Measurements from ENCODE around the gene AXIN1.
"Not testable (repeated sequence)": the region's sequence is repeated elsewhere in the genome, so short reads cannot be mapped to it uniquely, and the experiment has no call there.

AXIN1 gene

DNA sequence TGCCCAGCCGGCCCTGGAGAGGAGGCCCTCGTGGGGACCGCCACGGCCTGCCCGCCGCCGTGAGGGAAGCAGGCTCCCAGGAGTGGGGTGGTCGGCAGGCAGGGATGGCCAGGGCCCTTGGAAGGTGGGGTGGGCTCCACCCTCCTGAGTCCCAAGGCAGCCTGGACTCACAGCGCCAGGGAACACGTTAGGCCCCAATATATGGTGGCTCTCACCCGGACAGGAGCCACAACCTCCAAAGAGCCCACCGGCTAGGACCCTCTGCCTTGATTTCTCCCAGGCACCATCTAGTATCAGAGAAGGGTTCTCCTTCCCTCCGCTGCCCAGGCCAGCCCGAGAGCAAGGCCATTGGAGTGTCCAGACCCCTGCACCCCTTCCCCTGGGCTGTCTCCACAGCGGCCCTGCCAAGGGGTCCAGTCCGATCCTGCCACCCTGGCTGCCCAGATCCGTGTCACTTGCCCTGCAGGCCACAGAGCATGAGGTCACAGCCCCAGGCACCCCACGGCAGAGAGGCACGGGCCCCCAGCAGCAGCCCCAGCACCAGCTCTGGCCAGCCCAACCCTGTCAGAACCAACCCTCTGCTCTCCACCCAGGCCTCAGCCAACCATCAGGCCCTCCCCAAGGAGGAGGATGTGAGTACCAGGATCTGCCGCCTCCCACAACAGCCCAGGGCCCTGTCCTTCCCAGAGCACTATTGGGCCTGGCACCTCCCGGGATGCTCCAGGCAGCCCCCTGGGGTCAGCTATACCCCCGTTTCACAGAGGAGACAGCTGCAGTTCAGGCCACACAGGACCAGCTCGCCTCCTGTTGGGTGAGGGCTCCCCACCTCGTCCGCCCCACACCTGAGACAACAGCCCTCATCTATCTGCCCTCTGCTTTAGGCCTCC, 1.1 kb upstream of the AXIN1 start:
- TF ChIP-seq, protein P1, sequence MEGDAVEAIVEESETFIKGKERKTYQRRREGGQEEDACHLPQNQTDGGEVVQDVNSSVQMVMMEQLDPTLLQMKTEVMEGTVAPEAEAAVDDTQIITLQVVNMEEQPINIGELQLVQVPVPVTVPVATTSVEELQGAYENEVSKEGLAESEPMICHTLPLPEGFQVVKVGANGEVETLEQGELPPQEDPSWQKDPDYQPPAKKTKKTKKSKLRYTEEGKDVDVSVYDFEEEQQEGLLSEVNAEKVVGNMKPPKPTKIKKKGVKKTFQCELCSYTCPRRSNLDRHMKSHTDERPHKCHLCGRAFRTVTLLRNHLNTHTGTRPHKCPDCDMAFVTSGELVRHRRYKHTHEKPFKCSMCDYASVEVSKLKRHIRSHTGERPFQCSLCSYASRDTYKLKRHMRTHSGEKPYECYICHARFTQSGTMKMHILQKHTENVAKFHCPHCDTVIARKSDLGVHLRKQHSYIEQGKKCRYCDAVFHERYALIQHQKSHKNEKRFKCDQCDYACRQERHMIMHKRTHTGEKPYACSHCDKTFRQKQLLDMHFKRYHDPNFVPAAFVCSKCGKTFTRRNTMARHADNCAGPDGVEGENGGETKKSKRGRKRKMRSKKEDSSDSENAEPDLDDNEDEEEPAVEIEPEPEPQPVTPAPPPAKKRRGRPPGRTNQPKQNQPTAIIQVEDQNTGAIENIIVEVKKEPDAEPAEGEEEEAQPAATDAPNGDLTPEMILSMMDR (IDR thresholded peaks at IDR 0.05; ENCODE audit: control extremely low read depth, extremely low read depth, low read depth, missing control alignments) = no peak
- no peak for DNase-seq (ENCODE audit: extremely low spot score)
- POLR2A ChIA-PET = interaction anchor here (0.6 to 1.5 kb wide), 3 partner anchors 12 to 139 kb away, joined by 3 to 6 read pairs (median 4); no protein-coding TSS in a partner anchor
- CTCF ChIA-PET = interaction anchor here (0.6 to 2.4 kb wide), 3 partner anchors 125 to 246 kb away, joined by 3 to 6 read pairs (median 3); partner anchors contain the start of gene LUC7L

DNA sequence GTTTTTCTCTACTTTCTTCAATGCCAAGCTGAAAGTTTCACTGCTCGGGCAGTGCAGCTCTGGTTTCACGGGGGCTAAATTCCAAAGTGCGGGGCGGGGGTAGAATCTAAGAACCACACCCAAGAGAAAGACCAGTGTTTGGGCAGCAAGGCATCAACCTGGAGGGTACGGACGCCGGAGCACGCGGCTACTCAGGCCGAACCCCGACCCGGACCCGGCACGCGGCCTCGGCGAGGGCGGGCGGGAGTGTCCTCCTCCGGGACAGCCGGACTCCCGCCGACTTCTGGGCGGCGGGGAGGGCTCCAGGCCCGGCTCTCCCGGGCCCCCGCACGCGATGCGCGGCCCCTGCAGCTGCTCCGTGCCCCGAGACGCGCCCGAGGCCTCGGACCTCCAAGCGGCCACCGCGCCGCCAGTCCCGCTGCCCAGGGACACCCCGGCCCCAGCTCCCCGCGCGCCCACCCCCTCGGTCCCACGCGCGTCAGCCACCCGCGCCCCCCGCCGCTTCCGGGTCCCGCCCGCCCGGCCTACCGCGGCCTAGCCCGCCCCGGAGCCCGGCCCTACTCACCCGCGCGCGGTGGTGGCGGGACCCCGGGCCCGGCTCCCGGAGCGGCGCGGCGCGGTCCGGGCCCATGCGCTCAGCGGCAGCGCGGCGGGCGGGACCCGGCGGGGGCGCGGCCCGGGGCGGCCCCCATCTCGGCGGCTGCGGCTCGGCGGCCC, 561 bp downstream of the AXIN1 start:
- TF ChIP-seq, protein P1 (IDR thresholded peaks at IDR 0.05; ENCODE audit: control extremely low read depth, extremely low read depth, low read depth, missing control alignments) = no peak
- DNase-seq (ENCODE audit: extremely low spot score) = no peak
- ChIA-PET POLR2A (interaction anchor here (0.6 to 1.5 kb wide), 2 partner anchors 14 to 1625 kb away, joined by 6 read pairs; no protein-coding TSS in a partner anchor), CTCF (interaction anchor here (0.9 to 4.2 kb wide), 5 partner anchors 9 to 255 kb away, joined by 3 to 18 read pairs (median 5); partner anchors contain the start of genes FAM234A and LUC7L)

DNA sequence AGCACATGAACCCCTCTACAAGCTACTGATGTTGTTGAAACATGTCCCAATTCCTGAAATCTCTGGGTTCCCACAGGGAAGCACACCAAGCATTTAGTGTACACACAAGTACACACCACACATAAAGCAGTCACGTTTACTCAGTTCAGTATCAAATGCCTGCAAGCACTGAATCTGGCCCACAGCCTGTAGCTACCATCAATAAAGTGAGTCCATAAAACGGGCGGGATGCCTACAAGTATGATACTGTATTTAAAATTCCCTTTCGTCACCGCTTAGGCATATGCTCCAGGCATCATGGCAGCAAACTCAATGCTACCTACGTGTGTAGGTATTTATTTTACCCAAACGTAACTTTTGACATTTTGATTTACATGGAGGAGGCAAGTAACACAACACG, 2.3 kb downstream of the AXIN1 start:
- DNase-seq (ENCODE audit: extremely low spot score) = no peak
- TF ChIP-seq, protein P1 (IDR thresholded peaks at IDR 0.05; ENCODE audit: control extremely low read depth, extremely low read depth, low read depth, missing control alignments) = no peak
- POLR2A ChIA-PET = interaction anchor here (0.7 kb wide), 1 partner anchor 50 kb away, joined by 3 read pairs; no protein-coding TSS in a partner anchor
- CTCF ChIA-PET = interaction anchor here (0.9 to 4.2 kb wide), 6 partner anchors 9 to 285 kb away, joined by 3 to 18 read pairs (median 7); no protein-coding TSS in a partner anchor

DNA sequence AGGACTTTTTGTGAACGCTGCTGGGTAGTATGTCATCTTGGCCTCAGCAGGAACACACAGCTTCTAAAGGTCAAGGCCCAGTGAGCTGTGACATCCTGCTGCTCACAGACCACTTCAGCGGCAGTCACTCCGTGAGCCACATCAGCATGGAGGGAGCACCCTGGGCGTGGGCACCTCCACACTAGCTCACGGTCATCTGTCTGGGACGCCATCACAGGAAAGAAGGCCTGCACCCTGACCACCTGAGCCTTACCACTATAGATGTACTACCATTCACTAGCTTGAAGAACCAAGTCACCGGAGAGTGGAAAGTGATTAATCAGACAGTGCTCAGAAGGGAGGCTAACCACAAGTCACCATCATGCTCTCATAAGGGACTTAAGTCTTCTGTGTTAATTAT, 3.3 kb downstream of the AXIN1 start:
- TF ChIP-seq, protein P1 (IDR thresholded peaks at IDR 0.05; ENCODE audit: control extremely low read depth, extremely low read depth, low read depth, missing control alignments) = no peak
- ChIA-PET POLR2A (interaction anchor here (0.6 to 0.7 kb wide), 3 partner anchors 51 to 55 kb away, joined by 3 to 6 read pairs (median 3); no protein-coding TSS in a partner anchor), CTCF (interaction anchor here (1.1 to 4.2 kb wide), 8 partner anchors 8 to 284 kb away, joined by 3 to 18 read pairs (median 5); partner anchors contain the start of gene MRPL28)
- DNase-seq (ENCODE audit: extremely low spot score) = peak; percentile 61

DNA sequence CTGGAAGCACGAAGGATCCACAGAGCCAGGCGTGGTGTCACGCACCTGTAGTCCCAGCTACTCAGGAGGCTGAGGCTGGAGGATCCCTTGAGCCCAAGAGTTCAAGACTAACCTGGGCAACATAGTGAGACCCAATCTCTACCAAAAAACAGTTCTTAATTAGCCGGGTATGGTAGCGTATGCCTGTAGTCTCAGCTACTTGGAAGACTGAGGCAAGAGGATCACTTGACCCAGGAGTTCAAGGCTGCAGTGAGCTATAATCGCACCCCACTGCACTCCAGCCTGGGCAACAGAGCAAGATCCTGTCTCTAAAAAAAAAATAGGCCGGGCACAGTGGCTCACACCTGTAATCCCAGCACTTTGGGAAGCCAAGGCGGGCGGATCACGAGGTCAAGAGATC, 4.0 kb downstream of the AXIN1 start:
- POLR2A ChIA-PET; DNase-seq (ENCODE audit: extremely low spot score): not testable (repeated sequence)
- CTCF ChIA-PET = interaction anchor here (1.1 to 4.2 kb wide), 7 partner anchors 9 to 283 kb away, joined by 3 to 18 read pairs (median 5); partner anchors contain the start of gene MRPL28

DNA sequence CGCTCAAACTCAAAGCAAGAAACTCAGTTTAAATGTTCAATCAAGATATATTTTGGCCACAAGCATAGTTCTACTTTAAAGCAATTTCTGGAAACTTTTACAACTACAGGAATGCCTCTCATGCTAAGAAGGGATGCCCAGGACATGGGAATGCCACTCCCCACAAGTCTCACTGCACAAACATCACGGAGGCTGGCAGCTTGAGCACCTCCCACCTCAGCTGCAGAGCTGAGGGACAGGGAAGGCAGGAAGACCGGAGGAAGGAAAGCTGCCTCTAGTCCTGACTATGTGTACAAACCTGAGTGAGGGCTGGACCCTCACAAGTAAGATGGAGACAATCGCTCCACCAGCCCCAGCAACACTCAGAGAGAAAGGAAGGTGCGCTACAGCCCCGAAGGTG, 5.3 kb downstream of the AXIN1 start:
- CTCF ChIA-PET = interaction anchor here (3.8 kb wide), 1 partner anchor 240 kb away, joined by 10 read pairs; no protein-coding TSS in a partner anchor

More for the DNA sequence above, 5.3 kb downstream of the AXIN1 start:
- TF ChIP-seq, protein P1 (IDR thresholded peaks at IDR 0.05; ENCODE audit: control extremely low read depth, extremely low read depth, low read depth, missing control alignments) = no peak
- POLR2A ChIA-PET = interaction anchor here (0.8 kb wide), 1 partner anchor 34 kb away, joined by 3 read pairs; no protein-coding TSS in a partner anchor
- no peak for DNase-seq (ENCODE audit: extremely low spot score)

All from GM10248 (cell line).